Spleen (tissue), 11 donors: ENCODE measurements around the gene RIPK1. TPM values are rescaled to one million over a fixed set of nuclear protein-coding genes. Genes with fewer than 3 reads are reported as not detected.

Experiments
- DNase-seq: peaks from one replicate; pipeline ENCODE4 v3.0.0-alpha.2; 2020
- H3K27ac ChIP-seq, 8 donors: fragments of 200-600 bp; sonication (generic) in 7 of 8; 1 replicate in 4 of 8; 2 replicates in 4 of 8; pipeline versions ENCODE4 v1.5.0 to v1.8.0; 2016 to 2021; ENCODE audit warnings: inconsistent platforms in 4 of 8, mild to moderate bottlenecking in 4 of 8, moderate library complexity in 1 of 8
- H3K27me3 ChIP-seq, 7 donors: fragments of 200-600 bp; sonication (generic) in 6 of 7; replicated peaks in 1 of 7; 1 replicate in 4 of 7; 2 replicates in 3 of 7; pipeline versions ENCODE4 v1.5.0 to v1.8.0; 2016 to 2021; ENCODE audit warnings: inconsistent platforms in 3 of 7, mild to moderate bottlenecking in 1 of 7
- H3K36me3 ChIP-seq, 6 donors: fragments of 200-600 bp; sonication (generic) in 5 of 6; 1 replicate in 4 of 6; 2 replicates in 2 of 6; pipeline versions ENCODE4 v1.5.0 to v1.8.0; 2016 to 2021; ENCODE audit warnings: inconsistent platforms in 2 of 6
- H3K4me1 ChIP-seq, 6 donors: fragments of 200-600 bp; sonication (generic) in 5 of 6; 1 replicate in 3 of 6; 2 replicates in 3 of 6; pipeline versions ENCODE4 v1.5.0 to v1.8.0; 2016 to 2021; ENCODE audit warnings: inconsistent platforms in 3 of 6
- H3K4me3 ChIP-seq, 8 donors: fragments of 200-600 bp; sonication (generic) in 7 of 8; 1 replicate in 4 of 8; 2 replicates in 4 of 8; pipeline versions ENCODE4 v1.5.0 to v1.8.0; 2016 to 2021; ENCODE audit warnings: inconsistent platforms in 4 of 8, mild to moderate bottlenecking in 4 of 8, moderate library complexity in 2 of 8
- H3K9me3 ChIP-seq, 8 donors: fragments of 200-600 bp; sonication (generic) in 7 of 8; 1 replicate in 4 of 8; 2 replicates in 4 of 8; pipeline versions ENCODE4 v1.5.0 to v1.8.0; 2016 to 2021; ENCODE audit warnings: inconsistent platforms in 4 of 8
- CTCF ChIP-seq, 11 experiments: fragments of 200-600 bp in 7 of 11; fragments of 450-650 bp in 4 of 11; sonication (generic) in 4 of 11; IDR thresholded peaks in 8 of 11; conservative IDR thresholded peaks in 3 of 11; 1 replicate in 7 of 11; 2 replicates in 4 of 11; pipeline versions ENCODE4 v1.4.0 to v1.8.0; 2016 to 2021; ENCODE audit warnings: antibody characterized with exemption in 11 of 11, inconsistent platforms in 4 of 11, mild to moderate bottlenecking in 1 of 11
- POLR2A ChIP-seq, 3 donors: fragments of 450-650 bp; IDR thresholded peaks; one replicate each; pipeline ENCODE4 v1.5.1; 2017; ENCODE audit warnings: antibody characterized with exemption in 3 of 3, mild to moderate bottlenecking in 1 of 3
- POLR2AphosphoS5 ChIP-seq, 3 donors: sonication (generic); formaldehyde crosslinking; IDR thresholded peaks; one replicate each; pipeline ENCODE4 v1.5.1; 2017; ENCODE audit warnings: antibody characterized with exemption in 3 of 3
- WGBS, 5 donors: extraction: QIAGEN DNeasy Blood & Tissue Kit in 3 of 5; methylation state at CpG; one replicate each; pipeline versions ENCODE4 v1.1.5 to v1.1.7; 2013 to 2018; 5-methylcytosine and 5-hydroxymethylcytosine counted together
- intact Hi-C: fragments of 100-400 bp; cut with DNase I; formaldehyde crosslinking; loops from one replicate; pipeline ENCODE4 v1.15.0; 2023; ENCODE audit warnings: low total_unique reads
- polyA plus RNA-seq, 3 donors: library from polyadenylated mRNA; stranded (reverse); fragments of 200-250 nt; gene quantifications; one replicate each; pipeline ENCODE4 v1.2.1, GENCODE V29; 2013
- total RNA-seq, 7 donors: library from RNA; depleted of rRNA in 3 of 7; stranded (reverse); fragments of >200 nt in 3 of 7; fragmentation: NEBNext Ultra II Directional in 4 of 7; extraction: Animal tissue kit (Norgen Biotek cat#: 25700) in 4 of 7; gene quantifications; one replicate each; pipeline versions ENCODE4 v1.1.0 to v1.2.1, GENCODE V29; 2016 to 2021
- donor health status: healthy with polysubstance abuse.
- donor health status: DM: no; HTN: no; CAD: no; lungs with moderate emphysema.
- donor health status: DM: no; HTN: no; CAD: no.
- donor health status: Bipolar disorder and iron deficiency.
- donor health status: healthy.
- donor health status: DM: no; HTN: no; CAD: no.
- donor health status: DM: yes; HTN: yes; CAD: no.

Gene RIPK1
- total and polyA plus RNA-seq, 10 donors, result 8.7 to 37.1 (median 27.1) TPM

DNA sequence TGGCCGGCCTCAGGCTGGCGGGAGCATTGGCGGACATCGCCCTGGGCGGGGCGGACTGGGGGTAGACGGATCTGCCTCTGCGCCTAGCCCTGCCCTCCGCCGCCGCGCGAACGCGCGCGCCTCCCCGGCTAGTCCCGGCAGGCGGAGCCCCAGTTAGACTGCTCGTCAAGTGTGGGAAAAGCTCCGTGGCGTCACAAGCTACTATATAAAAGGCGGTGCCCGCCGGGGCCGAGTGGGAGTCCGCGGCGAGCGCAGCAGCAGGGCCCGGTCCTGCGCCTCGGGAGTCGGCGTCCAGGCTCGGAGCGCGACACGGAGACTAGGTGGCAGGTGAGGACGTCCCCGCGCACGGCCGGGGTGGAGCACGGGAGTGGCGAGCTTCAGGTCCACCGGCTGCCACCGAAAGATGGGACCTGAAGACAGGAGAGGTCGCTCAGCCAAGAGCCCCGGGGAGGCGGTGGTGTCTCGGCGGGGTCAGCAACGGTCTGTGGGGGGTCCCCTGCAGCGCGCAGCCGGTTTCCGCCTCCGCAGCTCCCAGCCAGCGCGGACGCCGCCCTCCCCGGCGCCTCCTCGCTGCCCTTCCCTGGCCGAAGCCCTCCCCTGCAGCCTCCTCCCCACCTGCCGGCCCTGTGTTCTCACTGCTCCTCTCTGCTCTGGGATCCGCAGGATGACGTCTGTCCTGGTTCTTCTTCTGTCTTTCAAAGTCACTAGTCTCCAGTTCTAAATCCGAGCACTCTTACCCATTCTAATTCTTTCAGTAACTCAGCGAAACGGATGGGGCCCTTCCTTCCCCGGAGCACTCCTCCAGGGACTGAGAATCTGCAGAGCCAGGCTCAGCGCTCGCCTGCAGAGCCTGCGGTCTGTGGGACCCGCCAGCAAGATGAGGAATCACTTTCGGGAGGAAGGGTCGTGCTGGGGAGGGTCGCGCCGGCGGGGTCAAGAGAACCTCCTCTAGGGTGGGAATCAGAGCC, 4.3 kb upstream of the RIPK1 start:
- Histone ChIP-seq H3K4me3 (peak overlapping the region; percentile 61 to 88 (median 71)), H3K36me3 (no peaks in the 10 kb centered on the region), H3K4me1 (peaks cover 0 to 50% (median 23%) of the 10 kb centered on the region in 6 donors), H3K27ac (peak overlapping the region; percentile 84 to 97 (median 96)), H3K27me3 (no peaks in the 10 kb centered on the region), H3K9me3 (no peaks in the 10 kb centered on the region)
- intact Hi-C loops, result no loop called here
- TF ChIP-seq POLR2A (IDR thresholded peaks at IDR 0.05) (peak; percentile 87 to 98 (median 88)), POLR2AphosphoS5 (IDR thresholded peaks at IDR 0.05) (peak; percentile 99), CTCF (IDR thresholded peaks at IDR 0.05 in 8 of 11, conservative IDR thresholded peaks at IDR 0.05 in 3 of 11) (peak in 7 of 11 experiments; percentile 10 to 51 (median 40))
- WGBS, 5 donors, result 0 to 1% (median 0%) methylated on average over 49 to 85 of the region's 85 CpGs
- peak; percentile 99 for DNase-seq

- DNase-seq, result no peak
- Histone ChIP-seq H3K36me3 (peaks cover 0 to 25% (median 0%) of the 10 kb centered on the region in 6 donors), H3K27me3 (no peaks in the 10 kb centered on the region), H3K4me3 (no peak overlapping the region), H3K4me1 (peaks cover 21 to 90% (median 60%) of the 10 kb centered on the region in 6 donors), H3K9me3 (no peaks in the 10 kb centered on the region), H3K27ac (peak overlapping the region in 1 of 8 donors; percentile 100)
- 84 to 97% (median 94%) methylated on average over 2 of the region's 2 CpGs for WGBS, 5 donors
- intact Hi-C loops, result no loop called here
- TF ChIP-seq POLR2A (IDR thresholded peaks at IDR 0.05) (no peak), CTCF (IDR thresholded peaks at IDR 0.05 in 8 of 11, conservative IDR thresholded peaks at IDR 0.05 in 3 of 11) (no peak), POLR2AphosphoS5 (IDR thresholded peaks at IDR 0.05) (no peak)
Observed at GRCh38 chr6:3071568-3071967, 3.3 kb downstream of the RIPK1 start.

GRCh38 chr6:3072798-3073197, 4.5 kb downstream of the RIPK1 start:
- no peaks in the 10 kb centered on the region for H3K9me3 ChIP-seq
- H3K27ac ChIP-seq, result no peak overlapping the region
- DNase-seq, result no peak
- H3K27me3 ChIP-seq, result no peaks in the 10 kb centered on the region
- no peak overlapping the region for H3K4me3 ChIP-seq
- WGBS, 5 donors, result 87 to 93% (median 91%) methylated on average over 7 of the region's 7 CpGs
- H3K4me1 ChIP-seq, result peaks cover 21 to 89% (median 53%) of the 10 kb centered on the region in 6 donors
- intact Hi-C loops, result no loop called here
- peaks cover under 1 to 37% (median 11%) of the 10 kb centered on the region in 6 donors for H3K36me3 ChIP-seq
- no peak for TF ChIP-seq POLR2A (IDR thresholded peaks at IDR 0.05)
- no peak for TF ChIP-seq CTCF (IDR thresholded peaks at IDR 0.05 in 8 of 11, conservative IDR thresholded peaks at IDR 0.05 in 3 of 11)
- no peak for TF ChIP-seq POLR2AphosphoS5 (IDR thresholded peaks at IDR 0.05)

- TF ChIP-seq POLR2AphosphoS5 (IDR thresholded peaks at IDR 0.05), result peak in 1 of 3 donors; percentile 17
- TF ChIP-seq CTCF (IDR thresholded peaks at IDR 0.05 in 8 of 11, conservative IDR thresholded peaks at IDR 0.05 in 3 of 11), result no peak
- Histone ChIP-seq H3K27me3 (no peaks in the 10 kb centered on the region), H3K4me1 (peaks cover 21 to 87% (median 51%) of the 10 kb centered on the region in 6 donors), H3K27ac (no peak overlapping the region), H3K4me3 (no peak overlapping the region), H3K36me3 (peaks cover 2 to 43% (median 16%) of the 10 kb centered on the region in 6 donors), H3K9me3 (no peaks in the 10 kb centered on the region)
- WGBS, 5 donors, result 79 to 93% (median 89%) methylated on average over 11 of the region's 11 CpGs
- DNase-seq, result peak; percentile 68
- intact Hi-C loops, result no loop called here
Observed at GRCh38 chr6:3073382-3073781, 5.1 kb downstream of the RIPK1 start.
